ENCODE data around the gene FBXO24. TPM values are rescaled to one million over a fixed set of nuclear protein-coding genes. Genes with fewer than 3 reads are reported as not detected.

The FBXO24 gene
- total and polyA plus RNA-seq, 4 donors = 0.40 to 2.6 (median 1.5) TPM

GRCh38 chr7:100585511-100586265 lies 440 bp upstream of the FBXO24 start, which contains the start of gene LRCH4:
Gene LRCH4, minus strand, starts transcription at chr7:100586129. Its CDS starts 29 bp downstream, at chr7:100586100.
- Histone ChIP-seq H3K27ac (ENCODE audit: low read depth, low read length) (peak within 1 kb of the TSS; percentile 88), H3K27me3 (ENCODE audit: control insufficient read depth, insufficient read depth, low read length) (no peaks in the 10 kb centered on the region), H3K4me1 (ENCODE audit: control insufficient read depth, insufficient read depth, low read length) (peaks cover 50% of the 10 kb centered on the region), H3K9me3 (ENCODE audit: control insufficient read depth, insufficient read depth, low read length) (no peaks in the 10 kb centered on the region), H3K36me3 (ENCODE audit: control insufficient read depth, insufficient read depth, low read length) (peaks cover 35% of the 10 kb centered on the region), H3K4me3 (ENCODE audit: low read depth, low read length) (peak within 1 kb of the TSS; percentile 96)
- under 1% methylated on average over 57 of the region's 61 CpGs for WGBS (ENCODE audit: insufficient coverage)
- peak in 1 of 6 donors; percentile 57 for DNase-seq (ENCODE audit: low read depth in 4 of 6, low spot score in 6 of 6)

DNA sequence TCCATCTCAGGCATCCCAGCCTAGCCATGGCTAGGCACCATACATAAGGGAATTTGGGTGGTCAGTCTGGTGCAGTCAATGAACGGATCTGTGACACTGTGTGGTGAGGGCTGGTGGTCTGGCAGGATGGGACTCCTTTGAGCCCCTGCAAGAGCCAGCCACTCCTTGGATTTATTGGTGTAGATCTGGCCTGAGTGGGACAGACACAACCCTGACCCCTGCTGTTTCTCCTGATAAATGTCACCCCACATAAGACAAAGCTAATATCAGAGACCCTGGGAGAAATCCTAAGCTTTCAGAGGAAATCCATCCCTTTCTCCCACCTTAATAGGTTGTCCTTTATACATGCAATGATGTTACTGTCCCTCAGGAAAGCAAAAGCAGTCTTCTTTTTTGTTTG lies 2.3 kb downstream of the FBXO24 start:
- peak in 1 of 6 donors; percentile 28 for DNase-seq (ENCODE audit: low read depth in 4 of 6, low spot score in 6 of 6)
- Histone ChIP-seq H3K9me3 (ENCODE audit: control insufficient read depth, insufficient read depth, low read length) (no peaks in the 10 kb centered on the region), H3K27me3 (ENCODE audit: control insufficient read depth, insufficient read depth, low read length) (no peaks in the 10 kb centered on the region), H3K36me3 (ENCODE audit: control insufficient read depth, insufficient read depth, low read length) (peaks cover 7% of the 10 kb centered on the region), H3K4me1 (ENCODE audit: control insufficient read depth, insufficient read depth, low read length) (peaks cover 37% of the 10 kb centered on the region), H3K4me3 (ENCODE audit: low read depth, low read length) (no peak overlapping the region), H3K27ac (ENCODE audit: low read depth, low read length) (no peak overlapping the region)
- 60% methylated on average over 1 of the region's 1 CpG for WGBS (ENCODE audit: insufficient coverage)

DNA sequence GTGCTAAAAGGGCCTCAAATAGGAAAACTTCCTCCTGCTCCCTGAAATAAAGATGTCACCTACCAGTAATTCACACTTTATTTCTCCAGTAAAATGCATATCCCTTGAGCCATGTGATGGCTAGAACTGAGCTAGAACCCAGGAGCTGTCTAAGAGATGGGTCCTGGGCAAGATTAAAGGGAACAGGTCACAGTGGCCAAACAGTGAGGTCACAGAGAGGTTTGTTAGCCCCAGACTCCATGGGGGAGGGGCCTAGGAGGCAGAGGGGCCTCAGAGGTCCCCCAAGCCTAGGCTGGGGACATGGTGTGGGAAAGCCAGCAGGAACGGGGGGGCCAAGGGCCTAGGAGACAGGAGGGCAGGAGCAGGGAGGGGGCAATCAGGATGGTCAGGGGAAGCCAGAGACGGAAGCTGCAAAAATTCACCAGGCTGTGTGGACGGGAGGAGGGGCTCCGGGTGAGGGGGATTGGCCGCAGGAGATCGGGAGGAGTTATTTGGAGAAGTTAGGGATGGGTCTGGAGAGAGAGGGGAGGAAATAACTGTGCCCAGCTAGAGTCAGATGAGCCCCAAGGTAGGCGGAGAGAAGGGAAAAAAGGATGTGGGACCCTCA lies 3.3 kb downstream of the FBXO24 start:
- no peak for DNase-seq (ENCODE audit: low read depth in 4 of 6, low spot score in 6 of 6)
- WGBS (ENCODE audit: insufficient coverage) = 31% methylated on average over 7 of the region's 7 CpGs
- Histone ChIP-seq H3K9me3 (ENCODE audit: control insufficient read depth, insufficient read depth, low read length) (no peaks in the 10 kb centered on the region), H3K27ac (ENCODE audit: low read depth, low read length) (peak overlapping the region; percentile 71), H3K4me1 (ENCODE audit: control insufficient read depth, insufficient read depth, low read length) (peaks cover 27% of the 10 kb centered on the region), H3K36me3 (ENCODE audit: control insufficient read depth, insufficient read depth, low read length) (no peaks in the 10 kb centered on the region), H3K4me3 (ENCODE audit: low read depth, low read length) (peak overlapping the region; percentile 37), H3K27me3 (ENCODE audit: control insufficient read depth, insufficient read depth, low read length) (no peaks in the 10 kb centered on the region)

DNA sequence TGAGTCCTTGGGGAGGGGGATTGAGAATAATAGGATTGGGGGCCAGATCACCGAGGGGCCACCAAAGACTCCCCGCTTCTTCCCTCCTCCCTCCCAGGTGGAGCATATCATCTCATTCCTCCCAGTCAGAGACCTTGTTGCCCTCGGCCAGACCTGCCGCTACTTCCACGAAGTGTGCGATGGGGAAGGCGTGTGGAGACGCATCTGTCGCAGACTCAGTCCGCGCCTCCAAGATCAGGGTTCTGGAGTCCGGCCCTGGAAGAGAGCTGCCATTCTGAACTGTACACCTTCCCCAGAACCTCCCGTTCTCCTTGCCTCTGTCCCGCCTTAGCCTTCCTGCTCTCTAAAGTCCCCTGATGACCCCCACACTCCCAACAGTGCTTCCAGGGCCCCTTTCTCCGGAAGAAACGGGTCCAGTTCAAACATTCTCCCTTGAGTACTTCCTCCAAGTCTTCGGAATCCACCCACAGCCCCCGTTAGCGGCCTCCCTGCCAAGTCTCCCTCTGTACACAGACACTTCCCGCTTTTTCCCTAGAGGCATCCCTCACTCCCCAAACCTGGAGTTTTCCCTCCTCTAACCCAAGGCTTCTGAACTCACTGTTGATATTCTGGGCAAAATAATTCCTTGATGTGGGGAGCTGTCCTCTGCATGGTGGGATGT lies 4.1 kb downstream of the FBXO24 start:
- H3K4me1 ChIP-seq (ENCODE audit: control insufficient read depth, insufficient read depth, low read length) = peaks cover 19% of the 10 kb centered on the region
- H3K4me3 ChIP-seq (ENCODE audit: low read depth, low read length) = peak overlapping the region; percentile 37
- no peaks in the 10 kb centered on the region for H3K9me3 ChIP-seq (ENCODE audit: control insufficient read depth, insufficient read depth, low read length)
- DNase-seq (ENCODE audit: low read depth in 4 of 6, low spot score in 6 of 6) = no peak
- H3K27me3 ChIP-seq (ENCODE audit: control insufficient read depth, insufficient read depth, low read length) = no peaks in the 10 kb centered on the region
- peak overlapping the region; percentile 71 for H3K27ac ChIP-seq (ENCODE audit: low read depth, low read length)
- H3K36me3 ChIP-seq (ENCODE audit: control insufficient read depth, insufficient read depth, low read length) = no peaks in the 10 kb centered on the region
- WGBS (ENCODE audit: insufficient coverage) = 53% methylated on average over 17 of the region's 20 CpGs

GRCh38 chr7:100591596-100591995 lies 5.5 kb downstream of the FBXO24 start:
- H3K4me1 ChIP-seq (ENCODE audit: control insufficient read depth, insufficient read depth, low read length) = peaks cover 15% of the 10 kb centered on the region
- 93% methylated on average over 16 of the region's 17 CpGs for WGBS (ENCODE audit: insufficient coverage)
- DNase-seq (ENCODE audit: low read depth in 4 of 6, low spot score in 6 of 6) = no peak
- no peaks in the 10 kb centered on the region for H3K27me3 ChIP-seq (ENCODE audit: control insufficient read depth, insufficient read depth, low read length)
- no peaks in the 10 kb centered on the region for H3K36me3 ChIP-seq (ENCODE audit: control insufficient read depth, insufficient read depth, low read length)
- no peak overlapping the region for H3K4me3 ChIP-seq (ENCODE audit: low read depth, low read length)
- no peaks in the 10 kb centered on the region for H3K9me3 ChIP-seq (ENCODE audit: control insufficient read depth, insufficient read depth, low read length)
- H3K27ac ChIP-seq (ENCODE audit: low read depth, low read length) = no peak overlapping the region

DNA sequence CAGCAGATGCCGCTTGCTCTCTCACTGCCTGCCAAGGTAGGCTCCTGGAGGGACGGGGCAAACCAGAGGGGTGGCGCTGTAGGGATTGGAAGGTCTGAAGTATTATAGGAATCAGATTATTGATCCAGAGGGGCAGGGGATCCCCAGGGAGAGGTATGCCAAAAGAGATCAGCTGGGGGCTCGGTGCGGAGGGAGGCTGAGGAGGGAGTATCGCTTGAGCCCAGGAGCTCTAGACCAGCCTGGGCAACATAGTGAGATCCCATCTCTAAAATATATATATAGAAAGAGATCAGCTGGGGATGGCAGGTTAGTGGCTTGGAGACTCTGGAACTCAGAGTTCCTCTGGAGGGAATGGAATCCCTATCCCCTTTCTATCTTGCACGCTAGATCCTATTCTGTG lies 9.1 kb downstream of the FBXO24 start:
- H3K27me3 ChIP-seq (ENCODE audit: control insufficient read depth, insufficient read depth, low read length) = no peaks in the 10 kb centered on the region
- no peaks in the 10 kb centered on the region for H3K9me3 ChIP-seq (ENCODE audit: control insufficient read depth, insufficient read depth, low read length)
- peaks cover under 1% of the 10 kb centered on the region for H3K4me1 ChIP-seq (ENCODE audit: control insufficient read depth, insufficient read depth, low read length)
- WGBS (ENCODE audit: insufficient coverage) = 95% methylated on average over 4 of the region's 7 CpGs
- no peak overlapping the region for H3K27ac ChIP-seq (ENCODE audit: low read depth, low read length)
- no peak overlapping the region for H3K4me3 ChIP-seq (ENCODE audit: low read depth, low read length)
- no peak for DNase-seq (ENCODE audit: low read depth in 4 of 6, low spot score in 6 of 6)
- H3K36me3 ChIP-seq (ENCODE audit: control insufficient read depth, insufficient read depth, low read length) = no peaks in the 10 kb centered on the region

DNA sequence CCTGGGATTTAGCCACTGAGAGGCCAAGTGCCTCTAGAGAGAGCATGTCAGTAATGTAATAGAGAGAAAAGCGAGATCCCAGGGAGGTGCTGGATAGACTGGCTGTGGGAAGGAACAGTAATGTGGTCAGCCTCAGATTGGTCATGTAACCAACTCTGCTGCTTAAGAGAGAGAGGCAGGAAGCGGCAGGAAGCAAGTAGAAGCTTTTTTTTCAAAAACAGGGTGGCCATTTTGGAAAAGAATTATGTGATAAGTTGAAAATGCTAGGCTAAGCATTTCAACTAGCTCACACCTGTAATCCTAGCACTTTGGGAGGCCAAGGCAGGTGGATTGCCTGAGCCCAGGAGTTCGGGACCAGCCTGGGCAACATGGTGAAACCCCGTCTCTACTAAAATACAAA lies 12.3 kb downstream of the FBXO24 start:
- DNase-seq (ENCODE audit: low read depth in 4 of 6, low spot score in 6 of 6) = no peak
- peaks cover 4% of the 10 kb centered on the region for H3K36me3 ChIP-seq (ENCODE audit: control insufficient read depth, insufficient read depth, low read length)
- no peaks in the 10 kb centered on the region for H3K9me3 ChIP-seq (ENCODE audit: control insufficient read depth, insufficient read depth, low read length)
- no peak overlapping the region for H3K4me3 ChIP-seq (ENCODE audit: low read depth, low read length)
- H3K4me1 ChIP-seq (ENCODE audit: control insufficient read depth, insufficient read depth, low read length) = peaks cover 14% of the 10 kb centered on the region
- no peaks in the 10 kb centered on the region for H3K27me3 ChIP-seq (ENCODE audit: control insufficient read depth, insufficient read depth, low read length)
- 94% methylated on average over 1 of the region's 4 CpGs for WGBS (ENCODE audit: insufficient coverage)
- no peak overlapping the region for H3K27ac ChIP-seq (ENCODE audit: low read depth, low read length)

- peaks cover 6% of the 10 kb centered on the region for H3K27me3 ChIP-seq (ENCODE audit: control insufficient read depth, insufficient read depth, low read length)
- H3K27ac ChIP-seq (ENCODE audit: low read depth, low read length) = no peak overlapping the region
- no peak overlapping the region for H3K4me3 ChIP-seq (ENCODE audit: low read depth, low read length)
- 75% methylated on average over 15 of the region's 18 CpGs for WGBS (ENCODE audit: insufficient coverage)
- no peak for DNase-seq (ENCODE audit: low read depth in 4 of 6, low spot score in 6 of 6)
- peaks cover 29% of the 10 kb centered on the region for H3K4me1 ChIP-seq (ENCODE audit: control insufficient read depth, insufficient read depth, low read length)
- H3K36me3 ChIP-seq (ENCODE audit: control insufficient read depth, insufficient read depth, low read length) = peaks cover 4% of the 10 kb centered on the region
- H3K9me3 ChIP-seq (ENCODE audit: control insufficient read depth, insufficient read depth, low read length) = no peaks in the 10 kb centered on the region
These were observed 14.0 kb downstream of the FBXO24 start for GRCh38 chr7:100599911-100600729.

GRCh38 chr7:100600730-100601038 lies 14.6 kb downstream of the FBXO24 start:
- H3K9me3 ChIP-seq (ENCODE audit: control insufficient read depth, insufficient read depth, low read length) = no peaks in the 10 kb centered on the region
- peaks cover 10% of the 10 kb centered on the region for H3K27me3 ChIP-seq (ENCODE audit: control insufficient read depth, insufficient read depth, low read length)
- H3K36me3 ChIP-seq (ENCODE audit: control insufficient read depth, insufficient read depth, low read length) = peaks cover 4% of the 10 kb centered on the region
- no peak for DNase-seq (ENCODE audit: low read depth in 4 of 6, low spot score in 6 of 6)
- peaks cover 35% of the 10 kb centered on the region for H3K4me1 ChIP-seq (ENCODE audit: control insufficient read depth, insufficient read depth, low read length)
- no peak overlapping the region for H3K4me3 ChIP-seq (ENCODE audit: low read depth, low read length)
- H3K27ac ChIP-seq (ENCODE audit: low read depth, low read length) = no peak overlapping the region
- WGBS (ENCODE audit: insufficient coverage) = 86% methylated on average over 3 of the region's 9 CpGs
